Osteocyte (in vitro differentiated cells): ENCODE measurements around the gene MAP7D1. TPM values are rescaled to one million over a fixed set of nuclear protein-coding genes. Genes with fewer than 3 reads are reported as not detected.
A peak's percentile ranks its signal among the peaks of the same experiment; 100 is the strongest.

Experiments used
- DNase-seq: peaks from one replicate; pipeline ENCODE4 v3.0.0; 2021; ENCODE audit warnings: mixed read lengths; ENCODE audit not compliant: unreplicated experiment; ENCODE audit errors: extremely low spot score
- H3K27ac Mint-ChIP-seq: one replicate; pipeline ENCODE4 v1.8.0; 2021; ENCODE audit warnings: mild to moderate bottlenecking, mixed read lengths; ENCODE audit not compliant: unreplicated experiment
- H3K27me3 Mint-ChIP-seq: one replicate; pipeline ENCODE4 v1.8.0; 2021; ENCODE audit warnings: mixed read lengths; ENCODE audit not compliant: unreplicated experiment
- H3K36me3 Mint-ChIP-seq: one replicate; pipeline ENCODE4 v1.8.0; 2021; ENCODE audit warnings: mixed read lengths; ENCODE audit not compliant: unreplicated experiment
- H3K4me1 Mint-ChIP-seq: one replicate; pipeline ENCODE4 v1.8.0; 2021; ENCODE audit warnings: mixed read lengths; ENCODE audit not compliant: unreplicated experiment
- H3K4me3 Mint-ChIP-seq: one replicate; pipeline ENCODE4 v1.8.0; 2021; ENCODE audit warnings: mild to moderate bottlenecking, moderate library complexity, mixed read lengths; ENCODE audit not compliant: unreplicated experiment
- H3K9me3 Mint-ChIP-seq: one replicate; pipeline ENCODE4 v1.8.0; 2021; ENCODE audit warnings: mixed read lengths; ENCODE audit not compliant: unreplicated experiment
- CTCF ChIP-seq: fragments of 200-600 bp; sonication (generic); IDR thresholded peaks from 2 replicates; pipeline ENCODE4 v1.5.0; 2021; ENCODE audit warnings: antibody characterized with exemption, mild to moderate bottlenecking, moderate library complexity
- total RNA-seq: library from RNA; stranded (reverse); gene quantifications from 2 replicates; pipeline ENCODE4 v1.2.1, GENCODE V29; 2021

Gene MAP7D1
- total RNA-seq, 1 donor from 2014 or later: 157 TPM

- Mint-ChIP-seq H3K27ac (peak overlapping the region; percentile 27), H3K9me3 (no peaks in the 10 kb centered on the region), H3K4me3 (no peak overlapping the region), H3K36me3 (peaks cover 32% of the 10 kb centered on the region), H3K4me1 (peaks cover 11% of the 10 kb centered on the region), H3K27me3 (no peaks in the 10 kb centered on the region)
- DNase-seq: no peak
- TF ChIP-seq CTCF: no peak
Measured at GRCh38 chr1:36170643-36171412, 14.9 kb downstream of the MAP7D1 start.

- TF ChIP-seq CTCF: no peak
- Mint-ChIP-seq H3K4me3 (no peak overlapping the region), H3K4me1 (peaks cover 3% of the 10 kb centered on the region), H3K36me3 (peaks cover 27% of the 10 kb centered on the region), H3K27me3 (no peaks in the 10 kb centered on the region), H3K9me3 (no peaks in the 10 kb centered on the region), H3K27ac (no peak overlapping the region)
- DNase-seq: no peak
Measured at GRCh38 chr1:36172017-36172747, 16.2 kb downstream of the MAP7D1 start.

- no peak overlapping the region for H3K4me3 Mint-ChIP-seq
- peaks cover 29% of the 10 kb centered on the region for H3K36me3 Mint-ChIP-seq
- peak overlapping the region; percentile 41 for H3K27ac Mint-ChIP-seq
- peaks cover 3% of the 10 kb centered on the region for H3K4me1 Mint-ChIP-seq
- TF ChIP-seq CTCF: no peak
- no peaks in the 10 kb centered on the region for H3K27me3 Mint-ChIP-seq
- no peak for DNase-seq
- no peaks in the 10 kb centered on the region for H3K9me3 Mint-ChIP-seq
Measured at GRCh38 chr1:36172983-36173382, 17.0 kb downstream of the MAP7D1 start.

GRCh38 chr1:36174713-36175112, 18.8 kb downstream of the MAP7D1 start:
- Mint-ChIP-seq H3K4me3 (no peak overlapping the region), H3K27me3 (no peaks in the 10 kb centered on the region), H3K4me1 (no peaks in the 10 kb centered on the region), H3K27ac (peak overlapping the region; percentile 60), H3K9me3 (no peaks in the 10 kb centered on the region), H3K36me3 (peaks cover 26% of the 10 kb centered on the region)
- TF ChIP-seq CTCF: no peak
- no peak for DNase-seq
